GM15510 (cell line): ENCODE results near the gene SLC43A3.
A peak's percentile ranks its signal among the peaks of the same experiment; 100 is the strongest.

Experiments used
- POLR2A ChIP-seq: IDR thresholded peaks from 3 replicates; pipeline ENCODE4 v1.6.1; 2011; ENCODE audit warnings: borderline replicate concordance; ENCODE audit not compliant: insufficient read length; ENCODE audit errors: extremely low read depth

The SLC43A3 gene

GRCh38 chr11:57424792-57425564 lies 1.9 kb downstream of the SLC43A3 start:
- peak; percentile 47 for TF ChIP-seq POLR2A

- no peak for TF ChIP-seq POLR2A
Observed at GRCh38 chr11:57424137-57424791, 2.7 kb downstream of the SLC43A3 start.

GRCh38 chr11:57422669-57423068 lies 4.3 kb downstream of the SLC43A3 start:
- TF ChIP-seq POLR2A, result no peak

- TF ChIP-seq POLR2A, result no peak
Observed at GRCh38 chr11:57421805-57422204, 5.1 kb downstream of the SLC43A3 start.

- no peak for TF ChIP-seq POLR2A
Observed at GRCh38 chr11:57421066-57421465, 5.9 kb downstream of the SLC43A3 start.

GRCh38 chr11:57419146-57419545 lies 7.8 kb downstream of the SLC43A3 start:
- TF ChIP-seq POLR2A, result no peak

- TF ChIP-seq POLR2A, result no peak
Observed at GRCh38 chr11:57418131-57418530, 8.8 kb downstream of the SLC43A3 start.

GRCh38 chr11:57417056-57417455 lies 9.9 kb downstream of the SLC43A3 start:
- no peak for TF ChIP-seq POLR2A

GRCh38 chr11:57416436-57416835 lies 10.5 kb downstream of the SLC43A3 start:
- TF ChIP-seq POLR2A, result no peak

- TF ChIP-seq POLR2A, result no peak
Observed at GRCh38 chr11:57414612-57415212, 12.2 kb downstream of the SLC43A3 start.

GRCh38 chr11:57413681-57414080 lies 13.2 kb downstream of the SLC43A3 start:
- no peak for TF ChIP-seq POLR2A

- no peak for TF ChIP-seq POLR2A
Observed at GRCh38 chr11:57410287-57410686, 16.6 kb downstream of the SLC43A3 start.

GRCh38 chr11:57409321-57410100 lies 17.4 kb downstream of the SLC43A3 start:
- TF ChIP-seq POLR2A, result no peak

- TF ChIP-seq POLR2A, result no peak
Observed at GRCh38 chr11:57408771-57409170, 18.1 kb downstream of the SLC43A3 start.

- no peak for TF ChIP-seq POLR2A
Observed at GRCh38 chr11:57407941-57408475, 18.9 kb downstream of the SLC43A3 start.
